HT-29 (cell line): ENCODE results near the gene SUPT20HL2. TPM values are rescaled to one million over a fixed set of nuclear protein-coding genes. Genes with fewer than 3 reads are reported as not detected.

ENCODE experiments used
- total RNA-seq: library from RNA; depleted of rRNA; stranded (reverse); fragments of >200 nt; shearing (Covaris generic); gene quantifications from 2 replicates; pipeline ENCODE4 v1.2.3, GENCODE V29; 2014; rRNA removed

SUPT20HL2 gene
- total RNA-seq, 1 experiment from 2014 or later, result not detected

Other genes starting within 250 kb of the SUPT20HL2 start
- gene ZFX, start 164.3 kb downstream of the SUPT20HL2 start, total RNA-seq, result 10.5 and 11.9 TPM in 2 replicates
- gene SUPT20HL1, start 46.6 kb upstream of the SUPT20HL2 start, total RNA-seq, result not detected in 2 replicates
- 2.0 and 2.1 TPM in 2 replicates for gene PDK3, start 151.2 kb upstream of the SUPT20HL2 start, total RNA-seq